Stimulated activated CD8-positive, alpha-beta memory T cell treated with anti-CD3 and anti-CD28 coated beads, Interleukin-2, amount 100 ng/mL, for 48 hours (primary cell): ENCODE data around the gene PAK6.

Source experiments
- DNase-seq, 2 donors: peaks; one replicate each; pipeline ENCODE4 v3.0.0-alpha.2; 2020; ENCODE audit warnings: low read depth in 2 of 2

PAK6 gene

DNA sequence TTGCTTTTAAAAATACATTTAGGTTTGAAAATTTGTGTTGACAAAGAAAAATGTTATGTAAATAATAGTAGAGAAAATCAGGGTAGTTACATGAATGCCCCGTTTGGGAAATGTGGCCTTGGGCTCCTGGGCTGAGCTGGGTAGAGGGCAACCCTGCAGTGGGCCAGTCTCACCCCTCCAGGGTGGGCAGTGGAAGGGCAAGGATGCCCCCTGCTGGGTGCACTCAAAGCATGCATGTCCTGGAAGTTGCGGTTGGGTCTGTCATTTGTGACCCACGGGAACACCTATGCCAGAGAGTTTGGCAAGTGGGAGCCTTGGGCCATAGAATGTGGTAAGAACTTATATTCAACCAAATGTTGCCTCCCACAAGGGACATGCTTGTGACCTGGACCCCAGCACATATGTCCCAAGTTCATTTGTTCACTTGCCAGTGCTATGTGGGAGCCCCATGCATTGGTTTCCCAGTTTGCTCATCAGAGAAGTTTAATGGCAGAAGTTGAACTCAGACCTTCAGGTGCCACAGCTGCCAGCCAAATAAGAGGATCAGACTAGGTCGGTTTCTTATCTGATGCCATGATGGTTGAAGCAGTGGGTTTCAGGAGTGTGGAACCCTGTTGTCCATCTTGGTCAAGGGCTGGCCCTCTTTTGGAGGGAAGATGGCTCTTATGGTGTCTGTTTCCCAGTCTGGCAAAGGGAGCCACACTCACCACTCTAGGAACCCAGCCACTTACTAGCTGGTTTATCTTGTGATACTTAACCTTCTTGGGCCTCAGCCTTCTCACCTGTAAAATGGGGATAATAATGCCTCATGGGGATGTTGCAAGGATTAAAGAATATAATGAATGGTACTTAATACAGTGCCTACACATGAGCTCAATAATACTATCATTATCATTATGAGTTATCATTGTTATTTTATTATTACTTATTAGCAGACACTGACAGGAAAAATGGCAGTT lies 71.4 kb downstream of the PAK6 start:
- DNase-seq = peak; percentile 49 to 55

DNA sequence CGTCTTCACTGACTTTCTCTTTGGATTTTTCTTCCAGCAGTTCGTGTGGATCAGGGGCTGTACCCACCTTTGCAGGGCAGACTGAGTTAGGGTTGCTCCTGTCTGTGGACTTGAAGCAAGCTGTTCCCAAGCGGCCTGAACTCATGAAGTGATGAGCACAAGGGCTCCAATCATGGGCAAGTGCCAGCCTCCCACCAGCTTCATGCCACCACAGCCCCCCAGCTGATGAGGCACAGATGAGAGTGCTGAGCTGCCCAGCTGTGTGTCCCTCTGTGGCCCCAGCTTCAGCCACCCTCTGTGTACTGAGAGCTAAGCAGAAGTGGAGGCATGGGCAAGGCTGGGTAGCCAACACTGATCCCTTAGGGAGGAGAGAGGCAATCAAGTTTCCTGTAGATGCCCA lies 72.1 kb downstream of the PAK6 start:
- no peak for DNase-seq

GRCh38 chr15:40312370-40313158 lies 73.7 kb downstream of the PAK6 start:
- no peak for DNase-seq

DNA sequence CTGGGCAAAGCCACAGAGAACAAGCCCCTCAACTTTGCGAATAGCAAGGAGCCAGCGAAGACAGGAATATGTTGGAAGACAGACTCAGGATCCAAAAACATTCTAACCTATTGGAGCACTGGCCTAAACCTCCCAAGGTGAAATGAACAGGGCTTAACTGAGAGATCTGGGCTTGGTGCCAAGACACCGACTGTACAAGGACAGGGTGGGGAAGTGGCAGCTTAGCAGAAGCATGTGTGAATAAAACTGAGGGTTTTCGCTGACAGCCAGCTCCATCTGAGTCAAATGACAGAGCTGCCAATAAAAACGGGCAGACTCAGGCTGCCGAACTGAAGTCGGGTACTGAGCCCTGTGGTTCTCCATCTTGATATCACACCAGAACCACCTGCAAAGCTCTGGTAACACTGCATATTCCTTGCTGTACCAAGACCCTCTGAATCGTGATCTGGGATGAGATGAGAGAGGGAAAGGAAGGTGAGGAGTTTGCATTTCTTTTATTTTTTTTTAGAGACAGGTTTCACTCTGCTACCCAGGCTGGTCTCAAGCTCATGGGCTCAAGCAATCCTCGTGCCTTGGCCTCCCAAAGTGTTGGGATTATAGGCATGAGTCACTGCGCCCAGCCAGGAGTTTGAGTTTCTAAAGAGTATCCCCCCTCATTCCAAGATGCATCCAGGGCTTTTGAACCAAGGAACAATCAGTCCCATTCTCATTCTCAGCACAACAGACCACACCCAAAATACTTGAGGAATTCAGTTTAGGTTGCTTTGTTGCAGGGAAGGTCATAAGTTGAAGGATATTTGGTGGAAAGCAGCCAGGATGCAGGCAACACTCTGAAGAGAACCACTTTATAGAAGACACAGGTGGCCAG lies 74.9 kb downstream of the PAK6 start:
- no peak for DNase-seq

DNA sequence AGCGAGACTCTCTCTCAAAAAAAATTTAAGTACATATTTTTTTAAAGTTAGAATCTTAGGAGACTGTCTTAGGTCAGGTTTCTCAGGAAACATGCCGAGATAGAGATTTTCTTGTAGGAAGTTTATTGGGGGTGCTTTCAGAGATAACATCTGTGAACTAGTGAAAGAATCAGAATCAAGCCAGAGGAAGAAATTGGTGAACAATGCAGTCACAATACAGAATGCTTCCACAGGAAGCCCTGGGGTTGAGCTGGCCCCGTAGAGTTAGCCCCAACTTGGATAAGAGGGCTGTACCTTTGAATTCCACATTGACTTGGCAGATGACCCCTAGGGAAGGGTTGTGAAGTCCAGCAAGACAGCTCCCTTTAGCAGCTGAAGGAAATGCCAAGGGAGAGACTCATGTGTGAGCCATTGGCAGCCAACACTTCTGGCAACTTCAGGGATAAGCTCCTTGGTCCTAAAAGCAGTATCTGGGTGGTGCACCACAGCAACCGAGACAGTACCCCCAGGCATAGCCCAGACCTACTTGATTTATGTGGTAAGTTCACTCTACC lies 75.9 kb downstream of the PAK6 start:
- DNase-seq = no peak

GRCh38 chr15:40316931-40317330 lies 78.1 kb downstream of the PAK6 start:
- DNase-seq = no peak

DNA sequence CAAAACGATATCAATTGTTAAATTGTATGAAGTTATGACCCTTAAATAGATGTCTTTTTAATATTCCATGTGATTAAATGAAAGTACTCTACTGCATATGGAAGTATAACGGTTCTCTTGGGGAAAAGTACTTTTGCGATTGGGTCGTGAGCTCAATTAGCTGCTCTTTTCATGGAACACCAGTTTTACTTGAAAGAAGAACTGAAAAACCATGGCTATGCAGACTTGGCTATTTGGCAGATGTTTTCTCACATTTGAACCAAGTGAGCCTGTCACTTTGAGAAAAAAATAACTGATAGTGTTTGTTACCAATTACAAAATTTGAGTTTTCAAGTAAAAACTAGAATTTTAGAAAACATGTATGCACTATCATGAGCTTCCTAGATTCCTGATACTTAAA lies 78.7 kb downstream of the PAK6 start:
- no peak for DNase-seq

DNA sequence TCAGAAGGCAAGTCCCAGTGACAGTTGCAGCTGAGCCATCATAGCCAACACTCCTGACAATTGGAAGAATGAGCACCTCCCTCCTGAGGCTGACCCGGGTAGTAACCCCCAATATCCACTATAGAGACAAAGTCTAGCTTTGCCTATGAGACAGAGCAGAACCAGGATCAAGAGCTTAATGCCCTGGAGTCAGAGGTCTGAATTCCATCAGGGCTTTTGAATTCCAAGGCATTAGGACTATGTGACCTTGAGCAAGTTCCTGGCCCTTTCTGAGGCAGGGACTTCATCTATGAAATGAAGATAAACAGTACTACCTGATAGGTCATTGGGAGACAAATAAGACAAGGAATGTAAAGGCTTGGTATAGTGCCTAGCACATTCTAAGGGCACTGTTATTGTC lies 81.5 kb downstream of the PAK6 start:
- DNase-seq = no peak

DNA sequence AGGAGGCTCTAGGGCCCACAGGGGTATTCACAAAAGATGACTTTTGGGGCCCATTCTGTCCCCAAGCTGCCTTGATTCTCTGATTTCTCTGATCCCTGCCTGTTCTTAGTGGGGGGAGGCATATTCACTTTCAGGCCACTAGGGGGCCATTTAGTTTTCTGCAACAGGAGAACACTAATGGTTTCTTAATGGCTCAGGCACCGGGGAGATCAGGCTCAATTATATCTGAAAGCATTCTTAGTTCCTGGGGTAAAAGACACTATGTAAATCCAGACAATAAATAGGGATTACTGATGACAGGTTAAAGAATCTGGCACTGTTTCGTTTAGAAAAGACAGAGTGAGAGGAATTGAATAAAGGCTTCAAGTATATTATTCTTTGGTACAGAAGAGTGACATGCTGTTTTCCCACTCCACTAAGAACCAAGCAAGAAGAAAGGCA lies 82.1 kb downstream of the PAK6 start:
- no peak for DNase-seq

DNA sequence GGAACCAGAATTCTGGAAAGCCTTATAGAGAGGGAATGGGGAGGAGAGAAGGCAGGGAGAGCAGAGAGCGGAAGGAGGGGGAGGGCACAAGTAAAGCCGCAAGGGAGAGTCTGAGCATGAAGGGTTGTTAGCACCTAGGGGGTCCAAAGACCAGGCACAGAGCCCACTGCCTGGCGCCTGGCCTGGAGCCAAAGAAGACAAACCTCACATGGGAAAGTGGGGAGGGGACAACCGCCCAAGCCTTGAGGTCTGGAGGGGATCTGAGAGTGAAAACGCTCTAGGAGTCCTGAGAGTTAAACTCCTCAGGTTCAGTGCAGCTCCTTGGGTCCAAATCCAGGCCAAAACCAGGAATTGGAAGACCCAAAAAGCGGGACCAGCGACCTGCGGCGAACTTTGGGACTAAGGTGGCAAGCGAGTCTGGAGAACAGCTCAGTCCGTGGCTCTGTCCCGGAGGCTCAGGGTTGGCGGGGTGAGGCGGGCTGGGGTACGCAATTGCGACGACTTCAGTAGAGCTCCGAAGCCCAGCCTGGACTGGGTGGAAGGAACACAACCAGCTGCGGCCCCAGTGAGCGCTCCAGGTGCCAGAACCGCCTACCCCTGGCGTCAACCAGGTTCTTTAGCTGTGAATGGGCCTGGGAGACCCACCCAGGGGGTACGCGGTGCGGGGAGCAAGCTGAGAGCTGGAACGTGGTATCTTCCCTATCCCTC lies 83.8 kb downstream of the PAK6 start:
- DNase-seq = no peak

- peak; percentile 85 for DNase-seq
These were observed 84.5 kb downstream of the PAK6 start, which contains the start of gene INAFM2 for GRCh38 chr15:40323239-40323952. TSS of gene INAFM2 (plus strand) at chr15:40323692. CDS start at chr15:40324056, 364 bp downstream.

GRCh38 chr15:40323953-40324937 lies 85.4 kb downstream of the PAK6 start:
- DNase-seq = no peak

DNA sequence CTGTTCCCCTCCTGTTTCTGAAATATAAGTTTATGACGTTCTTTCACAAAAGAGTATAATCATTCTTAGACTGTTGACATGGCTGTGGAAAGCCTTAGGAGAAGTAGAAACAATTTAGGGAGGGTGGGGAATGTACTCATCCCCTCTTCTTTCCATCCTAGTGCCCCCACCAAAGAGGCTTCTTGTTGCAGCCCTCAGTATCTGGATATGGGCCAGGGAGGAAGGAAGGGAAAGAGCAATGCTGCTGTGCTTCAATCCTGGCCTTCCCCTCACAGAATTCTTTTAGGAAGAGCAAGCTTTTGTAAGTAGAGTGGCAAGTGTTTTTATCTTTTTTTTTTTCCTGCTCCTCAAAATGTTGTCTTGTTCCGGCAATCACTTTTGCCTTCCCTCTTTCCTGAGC lies 86.3 kb downstream of the PAK6 start:
- DNase-seq = no peak

GRCh38 chr15:40325700-40326099 lies 86.8 kb downstream of the PAK6 start:
- no peak for DNase-seq
